KMS-11 (cell line): ENCODE results near the gene ZNF236.

Experiments
- H2AFZ ChIP-seq: fragments of 200-600 bp; sonication (generic); 2 replicates; pipeline ENCODE4 v1.6.1; 2016; ENCODE audit warnings: antibody characterized with exemption, mixed run types, low read depth
- H3K27ac ChIP-seq: fragments of 200-600 bp; sonication (generic); 2 replicates; pipeline ENCODE4 v1.6.1; 2016; ENCODE audit warnings: mild to moderate bottlenecking, mixed run types
- H3K27me3 ChIP-seq: fragments of 200-600 bp; sonication (generic); 2 replicates; pipeline ENCODE4 v1.6.1; 2017; ENCODE audit warnings: mild to moderate bottlenecking, low read depth, mixed run types, moderate library complexity; ENCODE audit not compliant: insufficient read depth
- H3K36me3 ChIP-seq: fragments of 200-600 bp; sonication (generic); 2 replicates; pipeline ENCODE4 v1.6.1; 2017; ENCODE audit warnings: mild to moderate bottlenecking, mixed run types; ENCODE audit not compliant: insufficient read depth
- H3K4me1 ChIP-seq: fragments of 200-600 bp; sonication (generic); 2 replicates; pipeline ENCODE4 v1.6.1; 2016; ENCODE audit warnings: mild to moderate bottlenecking, low read depth, mixed run types; ENCODE audit not compliant: poor library complexity, severe bottlenecking
- H3K4me2 ChIP-seq: fragments of 200-600 bp; sonication (generic); 2 replicates; pipeline ENCODE4 v1.7.0; 2016; ENCODE audit warnings: mild to moderate bottlenecking, mixed run types
- H3K4me3 ChIP-seq: fragments of 200-600 bp; sonication (generic); IDR thresholded peaks from 2 replicates; pipeline ENCODE4 v1.6.1; 2017; ENCODE audit warnings: low read depth, low read length, mixed read lengths; ENCODE audit not compliant: insufficient read depth
- H3K79me2 ChIP-seq: fragments of 200-600 bp; sonication (generic); 2 replicates; pipeline ENCODE4 v1.6.1; 2016; ENCODE audit warnings: low read depth, mixed run types; ENCODE audit not compliant: insufficient read depth
- H3K9ac ChIP-seq: fragments of 200-600 bp; sonication (generic); 2 replicates; pipeline ENCODE4 v1.6.1; 2016; ENCODE audit warnings: mild to moderate bottlenecking, mixed run types
- H4K20me1 ChIP-seq: fragments of 200-600 bp; sonication (generic); 2 replicates; pipeline ENCODE4 v1.6.1; 2016; ENCODE audit warnings: mild to moderate bottlenecking, mixed run types; ENCODE audit not compliant: insufficient read depth
- TF ChIP-seq, protein P1 (sequence below): fragments of 200-600 bp; sonication (generic); conservative IDR thresholded peaks from 2 replicates; pipeline ENCODE4 v1.6.1; 2017; ENCODE audit warnings: low read depth, mild to moderate bottlenecking, antibody characterized with exemption, low read length, moderate library complexity, mixed read lengths

ZNF236 gene

DNA sequence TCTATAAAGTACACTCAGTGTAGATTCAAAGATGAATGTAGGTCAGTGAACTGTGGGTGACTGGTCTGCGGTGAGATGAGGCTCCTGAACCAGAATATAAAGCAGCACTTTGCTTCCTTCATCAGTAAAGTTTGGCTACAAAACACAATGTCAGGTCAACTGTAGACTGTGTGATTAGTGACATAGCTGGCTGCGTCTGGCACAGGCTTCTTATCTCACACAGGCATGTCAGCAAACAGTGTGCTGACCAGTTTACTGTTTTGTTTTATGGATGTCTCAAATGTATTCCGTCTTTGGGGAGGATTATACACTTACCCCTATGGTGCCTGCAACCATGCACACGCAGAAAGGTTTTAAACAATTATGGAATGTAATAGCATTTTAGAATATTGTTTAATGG, 87.1 kb downstream of the ZNF236 start:
- Histone ChIP-seq H3K4me3 (no peak overlapping the region), H4K20me1 (no peaks in the 10 kb centered on the region), H3K36me3 (no peaks in the 10 kb centered on the region), H2AFZ (no peak overlapping the region), H3K9ac (no peak overlapping the region), H3K79me2 (no peaks in the 10 kb centered on the region), H3K27ac (no peak overlapping the region), H3K27me3 (no peaks in the 10 kb centered on the region), H3K4me2 (no peak overlapping the region), H3K4me1 (peaks cover 22% of the 10 kb centered on the region)
- TF ChIP-seq, protein P1, sequence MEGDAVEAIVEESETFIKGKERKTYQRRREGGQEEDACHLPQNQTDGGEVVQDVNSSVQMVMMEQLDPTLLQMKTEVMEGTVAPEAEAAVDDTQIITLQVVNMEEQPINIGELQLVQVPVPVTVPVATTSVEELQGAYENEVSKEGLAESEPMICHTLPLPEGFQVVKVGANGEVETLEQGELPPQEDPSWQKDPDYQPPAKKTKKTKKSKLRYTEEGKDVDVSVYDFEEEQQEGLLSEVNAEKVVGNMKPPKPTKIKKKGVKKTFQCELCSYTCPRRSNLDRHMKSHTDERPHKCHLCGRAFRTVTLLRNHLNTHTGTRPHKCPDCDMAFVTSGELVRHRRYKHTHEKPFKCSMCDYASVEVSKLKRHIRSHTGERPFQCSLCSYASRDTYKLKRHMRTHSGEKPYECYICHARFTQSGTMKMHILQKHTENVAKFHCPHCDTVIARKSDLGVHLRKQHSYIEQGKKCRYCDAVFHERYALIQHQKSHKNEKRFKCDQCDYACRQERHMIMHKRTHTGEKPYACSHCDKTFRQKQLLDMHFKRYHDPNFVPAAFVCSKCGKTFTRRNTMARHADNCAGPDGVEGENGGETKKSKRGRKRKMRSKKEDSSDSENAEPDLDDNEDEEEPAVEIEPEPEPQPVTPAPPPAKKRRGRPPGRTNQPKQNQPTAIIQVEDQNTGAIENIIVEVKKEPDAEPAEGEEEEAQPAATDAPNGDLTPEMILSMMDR, result no peak

DNA sequence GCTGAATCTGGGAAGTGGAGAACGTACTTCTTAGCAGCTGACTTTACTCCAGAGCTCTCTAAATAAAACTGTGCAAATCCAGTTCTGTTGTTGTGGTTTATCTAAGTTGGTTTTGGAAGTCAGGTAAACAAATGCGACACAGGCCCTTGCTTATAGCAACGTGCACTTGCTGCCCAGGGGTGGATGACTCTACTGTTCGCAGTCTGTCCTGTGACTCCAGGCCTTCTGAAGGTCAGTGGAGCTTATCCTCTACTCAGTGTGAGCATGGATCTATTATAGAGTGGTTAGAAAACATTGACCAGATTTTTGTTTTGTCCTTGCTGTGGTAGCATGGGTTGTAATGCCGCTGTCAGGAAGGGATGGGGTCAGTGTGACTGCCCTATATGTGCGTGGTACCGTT, 89.1 kb downstream of the ZNF236 start:
- Histone ChIP-seq H3K27me3 (no peaks in the 10 kb centered on the region), H4K20me1 (no peaks in the 10 kb centered on the region), H3K4me3 (no peak overlapping the region), H3K4me2 (no peak overlapping the region), H3K4me1 (peaks cover 3% of the 10 kb centered on the region), H3K9ac (no peak overlapping the region), H3K27ac (no peak overlapping the region), H2AFZ (no peak overlapping the region), H3K36me3 (no peaks in the 10 kb centered on the region), H3K79me2 (no peaks in the 10 kb centered on the region)
- TF ChIP-seq, protein P1, result no peak

DNA sequence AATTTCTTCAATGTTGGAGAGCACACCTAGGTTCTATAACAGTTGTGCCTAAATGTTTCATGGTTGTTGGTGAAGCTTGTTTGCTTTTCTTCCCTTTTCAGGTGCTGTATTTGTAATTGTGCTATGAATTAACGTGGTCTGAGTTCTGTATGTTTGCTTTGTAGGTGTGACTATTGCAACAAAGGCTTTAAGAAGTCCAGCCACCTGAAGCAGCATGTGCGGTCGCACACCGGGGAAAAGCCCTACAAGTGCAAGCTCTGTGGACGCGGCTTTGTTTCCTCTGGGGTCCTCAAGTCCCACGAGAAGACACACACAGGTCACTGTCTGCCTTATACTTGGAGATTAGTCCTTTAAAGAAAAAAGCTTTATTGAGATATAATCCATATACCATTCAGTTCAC, 91.2 kb downstream of the ZNF236 start:
- no peaks in the 10 kb centered on the region for H3K79me2 ChIP-seq
- no peaks in the 10 kb centered on the region for H4K20me1 ChIP-seq
- no peaks in the 10 kb centered on the region for H3K4me1 ChIP-seq
- TF ChIP-seq, protein P1, result no peak
- no peak overlapping the region for H3K4me3 ChIP-seq
- H3K27ac ChIP-seq, result no peak overlapping the region
- H3K36me3 ChIP-seq, result no peaks in the 10 kb centered on the region
- H3K27me3 ChIP-seq, result no peaks in the 10 kb centered on the region
- H2AFZ ChIP-seq, result no peak overlapping the region
- H3K4me2 ChIP-seq, result no peak overlapping the region
- H3K9ac ChIP-seq, result no peak overlapping the region

DNA sequence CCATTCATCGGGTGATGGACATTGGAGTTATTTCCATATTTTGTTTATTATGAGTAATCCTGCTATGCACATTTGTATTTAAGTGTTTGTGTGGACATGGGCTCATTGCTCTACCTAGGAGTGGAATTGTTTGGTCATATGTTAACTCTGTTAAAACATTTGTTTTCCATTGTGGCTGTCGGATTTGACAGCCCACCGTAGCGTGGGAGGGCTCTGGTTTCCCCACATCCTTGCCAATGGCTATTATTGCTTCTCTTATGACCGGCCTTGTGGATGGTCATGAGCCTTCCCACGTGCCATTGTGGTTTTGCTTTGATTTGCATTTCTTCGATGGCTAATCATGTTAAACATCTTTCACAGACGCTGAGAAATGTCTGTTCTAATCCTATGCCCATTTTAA, 92.0 kb downstream of the ZNF236 start:
- Histone ChIP-seq H3K4me2 (no peak overlapping the region), H3K4me3 (no peak overlapping the region), H3K27ac (no peak overlapping the region), H3K79me2 (no peaks in the 10 kb centered on the region), H2AFZ (no peak overlapping the region), H3K36me3 (no peaks in the 10 kb centered on the region), H4K20me1 (no peaks in the 10 kb centered on the region), H3K27me3 (no peaks in the 10 kb centered on the region), H3K9ac (no peak overlapping the region), H3K4me1 (no peaks in the 10 kb centered on the region)
- TF ChIP-seq, protein P1, result no peak
